ENCODE results near the gene SEMA4C.

- no peak for TF ChIP-seq CTCF (IDR thresholded peaks at IDR 0.05; ENCODE audit: low read depth, low read length)
- no peak for TF ChIP-seq EZH2phosphoT487 (IDR thresholded peaks at IDR 0.05; ENCODE audit: low read depth)
Observed at GRCh38 chr2:96822786-96823185, 47.1 kb downstream of the SEMA4C start.

Measured in OCI-LY3 (cell line).